ENCODE results near the gene ATAD2B.

GRCh38 chr2:23859234-23859633 is 67.7 kb downstream of the ATAD2B start:
- TF ChIP-seq CTCF (conservative IDR thresholded peaks at IDR 0.05; ENCODE audit: low read length) (no peak), EZH2phosphoT487 (IDR thresholded peaks at IDR 0.05; ENCODE audit: borderline replicate concordance, low read depth, low read length) (no peak)

All from OCI-LY7 (cell line).